Coronary artery (tissue), 2 donors: ENCODE data around the gene ZDHHC12.

Source experiments
- DNase-seq: peaks from one replicate; pipeline ENCODE4 v3.0.0-alpha.2; 2017; ENCODE audit warnings: low spot score
- H3K27ac ChIP-seq, 2 donors: fragments of 200-600 bp; sonication (generic); one replicate each; pipeline ENCODE4 v1.5.1; 2016 to 2019
- H3K4me3 ChIP-seq: fragments of 200-600 bp; sonication (generic); 2 replicates; pipeline ENCODE4 v1.5.1; 2016; ENCODE audit warnings: mild to moderate bottlenecking, moderate library complexity
- CTCF ChIP-seq: fragments of 200-600 bp; sonication (generic); IDR thresholded peaks from one replicate; pipeline ENCODE4 v1.5.1; 2019; ENCODE audit warnings: antibody characterized with exemption

Gene ZDHHC12

GRCh38 chr9:128747241-128747640 lies 23.3 kb upstream of the ZDHHC12 start:
- no peak for TF ChIP-seq CTCF
- no peak overlapping the region for H3K27ac ChIP-seq

GRCh38 chr9:128743421-128743820 lies 19.5 kb upstream of the ZDHHC12 start:
- TF ChIP-seq CTCF: no peak

More at GRCh38 chr9:128747241-128747640, 23.3 kb upstream of the ZDHHC12 start:
- no peak overlapping the region for H3K4me3 ChIP-seq
- no peak for DNase-seq

GRCh38 chr9:128742401-128742800 lies 18.5 kb upstream of the ZDHHC12 start:
- DNase-seq: no peak
- no peak overlapping the region for H3K4me3 ChIP-seq
- H3K27ac ChIP-seq: no peak overlapping the region
- TF ChIP-seq CTCF: no peak

More at GRCh38 chr9:128743421-128743820, 19.5 kb upstream of the ZDHHC12 start:
- Histone ChIP-seq H3K27ac (no peak overlapping the region), H3K4me3 (no peak overlapping the region)
- DNase-seq: no peak

GRCh38 chr9:128735373-128735772 lies 11.4 kb upstream of the ZDHHC12 start:
- H3K4me3 ChIP-seq: no peak overlapping the region
- no peak for DNase-seq
- TF ChIP-seq CTCF: no peak
- H3K27ac ChIP-seq: no peak overlapping the region

- Histone ChIP-seq H3K27ac (no peak overlapping the region), H3K4me3 (no peak overlapping the region)
- DNase-seq: no peak
- TF ChIP-seq CTCF: peak; percentile 16
Measured at GRCh38 chr9:128733256-128733655, 9.3 kb upstream of the ZDHHC12 start.

GRCh38 chr9:128732576-128732975 lies 8.6 kb upstream of the ZDHHC12 start:
- Histone ChIP-seq H3K27ac (no peak overlapping the region), H3K4me3 (no peak overlapping the region)
- DNase-seq: no peak
- TF ChIP-seq CTCF: no peak

GRCh38 chr9:128731691-128732090 lies 7.8 kb upstream of the ZDHHC12 start:
- no peak overlapping the region for H3K4me3 ChIP-seq
- no peak overlapping the region for H3K27ac ChIP-seq
- DNase-seq: no peak
- no peak for TF ChIP-seq CTCF
